IMR-90 (cell line): ENCODE results near the gene FADD. TPM values are rescaled to one million over a fixed set of nuclear protein-coding genes. Genes with fewer than 3 reads are reported as not detected.

Source experiments
- ATAC-seq: fragments of 200-7000 bp; cut with Tn5 transposase; 2 replicates; pipeline ENCODE4 v1.9.1; 2020; ENCODE audit warnings: low read depth, mild to moderate bottlenecking, moderate library complexity
- BruUV-seq: library from RNA; stranded (reverse); fragments of 400-500 nt; replicated peaks from 2 replicates; lab custom pipeline; 2021; lab: Mats Ljungman, UMichigan
- CTCF ChIA-PET: fragments of 300-600 bp; formaldehyde crosslinking; extraction: SDS; loops from one replicate; lab custom pipeline; 2021; ENCODE audit warnings: antibody characterized with exemption; lab: Yijun Ruan, JAX
- POLR2A ChIA-PET: fragments of 300-600 bp; sonication (Branson Sonifier 250); formaldehyde crosslinking; loops from one replicate; lab custom pipeline; 2022; ENCODE audit warnings: antibody characterized with exemption; ENCODE audit not compliant: unreplicated experiment; lab: Charles Lee
- DNase-seq: peaks from one replicate; pipeline ENCODE4 v3.0.0; 2013
- H2AFZ ChIP-seq: replicated peaks from 2 replicates; pipeline ENCODE3; 2013; ENCODE audit warnings: low read length, mild to moderate bottlenecking; ENCODE audit not compliant: poor library complexity
- H2AK5ac ChIP-seq: 2 replicates; pipeline ENCODE4 v1.6.1; 2013; ENCODE audit warnings: low read depth, low read length, inconsistent platforms
- H2AK9ac ChIP-seq: replicated peaks from 2 replicates; pipeline ENCODE3; 2013; ENCODE audit warnings: mild to moderate bottlenecking, low read depth, low read length, moderate library complexity; ENCODE audit not compliant: poor library complexity
- H2BK120ac ChIP-seq: 2 replicates; pipeline ENCODE4 v1.6.1; 2013; ENCODE audit warnings: low read depth, low read length, inconsistent platforms
- H2BK15ac ChIP-seq: 3 replicates; pipeline ENCODE4 v1.6.1; 2013; ENCODE audit warnings: low read depth, low read length, inconsistent platforms
- H2BK20ac ChIP-seq: 2 replicates; pipeline ENCODE4 v1.6.1; 2013; ENCODE audit warnings: low read depth, mild to moderate bottlenecking, inconsistent platforms, low read length, moderate library complexity
- H2BK5ac ChIP-seq: 2 replicates; pipeline ENCODE4 v1.6.1; 2013; ENCODE audit warnings: mild to moderate bottlenecking, low read depth, low read length, inconsistent platforms; ENCODE audit not compliant: poor library complexity, severe bottlenecking
- H3K14ac ChIP-seq: replicated peaks from 2 replicates; pipeline ENCODE4 v1.6.1; 2013; ENCODE audit warnings: low read depth, low read length, inconsistent platforms
- H3K18ac ChIP-seq: 2 replicates; pipeline ENCODE4 v1.6.1; 2013; ENCODE audit warnings: low read depth, low read length, control low read depth
- H3K23ac ChIP-seq: 2 replicates; pipeline ENCODE4 v1.6.1; 2013; ENCODE audit warnings: low read depth, low read length, inconsistent platforms
- H3K27ac ChIP-seq: 2 replicates; pipeline ENCODE4 v1.5.1; 2013; ENCODE audit warnings: mild to moderate bottlenecking, control low read depth, low read length; ENCODE audit not compliant: insufficient read depth
- H3K27me3 ChIP-seq: 2 replicates; pipeline ENCODE4 v1.6.1; 2013; ENCODE audit warnings: low read length; ENCODE audit not compliant: control insufficient read depth, insufficient read depth
- H3K36me3 ChIP-seq: 2 replicates; pipeline ENCODE4 v1.6.1; 2013; ENCODE audit warnings: low read length, mixed read lengths; ENCODE audit not compliant: control insufficient read depth, insufficient read depth
- H3K4ac ChIP-seq: 2 replicates; pipeline ENCODE4 v1.6.1; 2013; ENCODE audit warnings: low read depth, low read length, inconsistent platforms
- H3K4me1 ChIP-seq: 2 replicates; pipeline ENCODE4 v1.6.1; 2013; ENCODE audit warnings: low read length, mixed read lengths; ENCODE audit not compliant: control insufficient read depth, insufficient read depth
- H3K4me2 ChIP-seq: 2 replicates; pipeline ENCODE4 v1.6.1; 2013; ENCODE audit warnings: low read depth, mild to moderate bottlenecking, control low read depth, low read length, moderate library complexity
- H3K4me3 ChIP-seq: 2 replicates; pipeline ENCODE4 v1.5.1; 2013; ENCODE audit warnings: low read depth, mild to moderate bottlenecking, control low read depth, low read length, moderate library complexity; ENCODE audit not compliant: insufficient read depth
- H3K56ac ChIP-seq: 2 replicates; pipeline ENCODE4 v1.6.1; 2013; ENCODE audit warnings: low read length, inconsistent platforms; ENCODE audit not compliant: insufficient read depth; ENCODE audit errors: extremely low read depth
- H3K79me1 ChIP-seq, 2 experiments: 2 replicates each; pipeline ENCODE4 v1.6.1; 2013; ENCODE audit warnings: low read length in 2 of 2, inconsistent platforms in 1 of 2, low read depth in 1 of 2
- H3K9ac ChIP-seq: 2 replicates; pipeline ENCODE4 v1.6.1; 2013; ENCODE audit warnings: low read depth, low read length, control low read depth
- H3K9me1 ChIP-seq: 2 replicates; pipeline ENCODE4 v1.6.1; 2013; ENCODE audit warnings: low read length, inconsistent platforms; ENCODE audit not compliant: insufficient read depth
- H3K9me3 ChIP-seq: 2 replicates; pipeline ENCODE4 v1.6.1; 2013; ENCODE audit warnings: low read length; ENCODE audit not compliant: control insufficient read depth, insufficient read depth
- H4K20me1 ChIP-seq: 2 replicates; pipeline ENCODE4 v1.6.1; 2013; ENCODE audit warnings: low read length, inconsistent platforms; ENCODE audit not compliant: insufficient read depth
- H4K5ac ChIP-seq: 2 replicates; pipeline ENCODE4 v1.6.1; 2013; ENCODE audit warnings: mild to moderate bottlenecking, low read depth, low read length, control low read depth
- H4K8ac ChIP-seq, 2 experiments: 2 replicates each; pipeline ENCODE4 v1.6.1; 2013; ENCODE audit warnings: low read depth in 2 of 2, low read length in 2 of 2, control low read depth in 1 of 2, inconsistent platforms in 1 of 2
- H4K91ac ChIP-seq: 2 replicates; pipeline ENCODE4 v1.6.1; 2013; ENCODE audit warnings: low read depth, low read length, inconsistent platforms; ENCODE audit not compliant: insufficient read depth
- BHLHE40 ChIP-seq: fragments of 150-350 bp; IDR thresholded peaks from 2 replicates; pipeline ENCODE4 v1.6.1; 2016; ENCODE audit warnings: mild to moderate bottlenecking, low read depth, low read length
- CEBPB ChIP-seq: IDR thresholded peaks from 2 replicates; pipeline ENCODE4 v1.6.1; 2012; ENCODE audit warnings: low read depth, low read length, improper control_type of control experiment
- CTCF ChIP-seq: conservative IDR thresholded peaks from 2 replicates; pipeline ENCODE4 v1.5.1; 2012; ENCODE audit warnings: mild to moderate bottlenecking, low read depth, low read length, improper control_type of control experiment
- FOS ChIP-seq: fragments of 150-350 bp; IDR thresholded peaks from 2 replicates; pipeline ENCODE4 v1.6.1; 2016; ENCODE audit warnings: low read depth, low read length
- MAFK ChIP-seq: IDR thresholded peaks from 2 replicates; pipeline ENCODE4 v1.6.1; 2012; ENCODE audit warnings: low read depth, low read length, improper control_type of control experiment
- MAZ ChIP-seq: IDR thresholded peaks from 2 replicates; pipeline ENCODE4 v1.6.1; 2012; ENCODE audit warnings: low read depth, mild to moderate bottlenecking, low read length, improper control_type of control experiment, moderate library complexity, borderline replicate concordance
- MXI1 ChIP-seq: IDR thresholded peaks from 2 replicates; pipeline ENCODE4 v1.6.1; 2012; ENCODE audit warnings: low read depth, mild to moderate bottlenecking, low read length, moderate library complexity, borderline replicate concordance
- NFE2L2 ChIP-seq: fragments of 150-350 bp; IDR thresholded peaks from 2 replicates; pipeline ENCODE4 v1.6.1; 2016; ENCODE audit warnings: low read depth, mild to moderate bottlenecking, low read length
- POLR2A ChIP-seq: IDR thresholded peaks from 2 replicates; pipeline ENCODE4 v1.6.1; 2012; ENCODE audit warnings: mild to moderate bottlenecking, low read depth, low read length
- RAD21 ChIP-seq: IDR thresholded peaks from 2 replicates; pipeline ENCODE4 v1.6.1; 2012; ENCODE audit warnings: low read length, improper control_type of control experiment
- RCOR1 ChIP-seq: IDR thresholded peaks from 2 replicates; pipeline ENCODE4 v1.6.1; 2012; ENCODE audit warnings: mild to moderate bottlenecking, low read length, improper control_type of control experiment; ENCODE audit not compliant: insufficient replicate concordance
- RFX5 ChIP-seq: IDR thresholded peaks from 2 replicates; pipeline ENCODE4 v1.8.0; 2012; ENCODE audit warnings: low read depth, mild to moderate bottlenecking, low read length, moderate library complexity
- SMC3 ChIP-seq: fragments of 150-350 bp; IDR thresholded peaks from 2 replicates; pipeline ENCODE4 v1.6.1; 2016; ENCODE audit warnings: low read depth, mild to moderate bottlenecking, antibody characterized with exemption, low read length, moderate library complexity
- WGBS, 2 experiments: methylation state at CpG; one replicate each; pipeline versions ENCODE4 v1.1.5 to v1.1.7; 2013; ENCODE audit warnings: missing lambda C conversion rate in 2 of 2; ENCODE audit not compliant: insufficient read length in 1 of 2; ENCODE audit errors: extremely low coverage in 2 of 2; 5-methylcytosine and 5-hydroxymethylcytosine counted together
- dilution Hi-C: fragments of 300-500 bp; cut with HindIII; formaldehyde crosslinking; loops from one replicate; pipeline ENCODE4 v1.14.3; 2018; ENCODE audit warnings: low sequenced_read_pairs; ENCODE audit not compliant: unreplicated experiment
- in situ Hi-C: fragments of 300-500 bp; cut with MboI; formaldehyde crosslinking; loops from 3 replicates; pipeline ENCODE4 v1.14.3; 2019; ENCODE audit warnings: low sequenced_read_pairs, inconsistent platforms, mixed read lengths
- intact Hi-C: fragments of 100-400 bp; cut with micrococcal nuclease; formaldehyde crosslinking; loops from 2 replicates; pipeline ENCODE4 v1.10.0; 2022
- polyA plus RNA-seq, 3 experiments: library from polyadenylated mRNA; depleted of rRNA; stranded (reverse); fragments of >200 nt; gene quantifications; 2 replicates each; pipeline ENCODE4 v1.2.3, GENCODE V29; 2012; ENCODE audit warnings: low replicate concordance in 1 of 3
- total RNA-seq: library from RNA; depleted of rRNA; stranded (reverse); fragments of >200 nt; gene quantifications from 2 replicates; pipeline ENCODE4 v1.2.3, GENCODE V29; 2012
- TF ChIP-seq, protein P1 (sequence below): fragments of 150-350 bp; IDR thresholded peaks from 2 replicates; pipeline ENCODE4 v1.6.1; 2016; ENCODE audit warnings: low read depth, mild to moderate bottlenecking, low read length, moderate library complexity, borderline replicate concordance
- TF ChIP-seq, protein P2 (sequence below): fragments of 150-350 bp; IDR thresholded peaks from 2 replicates; pipeline ENCODE4 v1.6.1; 2017; ENCODE audit warnings: mild to moderate bottlenecking, antibody characterized with exemption, low read length, low read depth

Gene FADD
- total and polyA plus RNA-seq, 2 of the 4 experiments (the other 2 are of a cell fraction): 38.1 to 44.4 TPM

GRCh38 chr11:70226183-70226582 lies 23.1 kb downstream of the FADD start:
- Histone ChIP-seq H4K5ac (no peak overlapping the region), H3K27me3 (peaks cover 32% of the 10 kb centered on the region), H4K8ac (no peak overlapping the region), H2AK5ac (no peak overlapping the region), H3K9ac (no peak overlapping the region), H2BK15ac (no peak overlapping the region), H3K79me1 (no peaks in the 10 kb centered on the region), H3K56ac (no peak overlapping the region), H3K9me1 (no peaks in the 10 kb centered on the region), H3K27ac (no peak overlapping the region), H2BK20ac (no peak overlapping the region), H3K36me3 (no peaks in the 10 kb centered on the region), H3K14ac (no peak overlapping the region), H3K4ac (no peak overlapping the region), H3K4me3 (no peak overlapping the region), H3K18ac (no peak overlapping the region), H2AK9ac (no peak overlapping the region), H3K23ac (no peak overlapping the region), H3K9me3 (peaks cover under 1% of the 10 kb centered on the region; the same call in 1 of the 2 replicates), H2BK5ac (no peak overlapping the region), H3K4me2 (no peak overlapping the region), H2AFZ (no peak overlapping the region), H4K20me1 (no peaks in the 10 kb centered on the region), H3K4me1 (0 out of 2 replicates have a peak, but pooled peaks cover 2% of the 10 kb centered on the region), H2BK120ac (no peak overlapping the region), H4K91ac (no peak overlapping the region)
- CTCF ChIA-PET: no interaction called here
- ATAC-seq: no peak
- DNase-seq: no peak
- intact Hi-C loops (no loop called here), in situ Hi-C loops (no loop called here), dilution Hi-C loops (no loop called here)
- TF ChIP-seq RFX5 (no peak), SMC3 (no peak), MAZ (no peak), BHLHE40 (no peak), RAD21 (no peak), POLR2A (no peak), MAFK (no peak), MXI1 (no peak), FOS (no peak), RCOR1 (no peak), CEBPB (no peak), CTCF (no peak), NFE2L2 (no peak)
- TF ChIP-seq, protein P1, sequence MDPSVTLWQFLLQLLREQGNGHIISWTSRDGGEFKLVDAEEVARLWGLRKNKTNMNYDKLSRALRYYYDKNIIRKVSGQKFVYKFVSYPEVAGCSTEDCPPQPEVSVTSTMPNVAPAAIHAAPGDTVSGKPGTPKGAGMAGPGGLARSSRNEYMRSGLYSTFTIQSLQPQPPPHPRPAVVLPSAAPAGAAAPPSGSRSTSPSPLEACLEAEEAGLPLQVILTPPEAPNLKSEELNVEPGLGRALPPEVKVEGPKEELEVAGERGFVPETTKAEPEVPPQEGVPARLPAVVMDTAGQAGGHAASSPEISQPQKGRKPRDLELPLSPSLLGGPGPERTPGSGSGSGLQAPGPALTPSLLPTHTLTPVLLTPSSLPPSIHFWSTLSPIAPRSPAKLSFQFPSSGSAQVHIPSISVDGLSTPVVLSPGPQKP: no peak
- TF ChIP-seq, protein P2, sequence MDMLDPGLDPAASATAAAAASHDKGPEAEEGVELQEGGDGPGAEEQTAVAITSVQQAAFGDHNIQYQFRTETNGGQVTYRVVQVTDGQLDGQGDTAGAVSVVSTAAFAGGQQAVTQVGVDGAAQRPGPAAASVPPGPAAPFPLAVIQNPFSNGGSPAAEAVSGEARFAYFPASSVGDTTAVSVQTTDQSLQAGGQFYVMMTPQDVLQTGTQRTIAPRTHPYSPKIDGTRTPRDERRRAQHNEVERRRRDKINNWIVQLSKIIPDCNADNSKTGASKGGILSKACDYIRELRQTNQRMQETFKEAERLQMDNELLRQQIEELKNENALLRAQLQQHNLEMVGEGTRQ: no peak
- BruUV-seq: no TSS peak
- POLR2A ChIA-PET: no interaction called here
- WGBS, 2 experiments: 57% methylated on average over 1 of the region's 3 CpGs; no CpG with 5 or more reads in 1 of the 2 experiments
